ENCODE data around the gene SDC3.

SDC3 gene

DNA sequence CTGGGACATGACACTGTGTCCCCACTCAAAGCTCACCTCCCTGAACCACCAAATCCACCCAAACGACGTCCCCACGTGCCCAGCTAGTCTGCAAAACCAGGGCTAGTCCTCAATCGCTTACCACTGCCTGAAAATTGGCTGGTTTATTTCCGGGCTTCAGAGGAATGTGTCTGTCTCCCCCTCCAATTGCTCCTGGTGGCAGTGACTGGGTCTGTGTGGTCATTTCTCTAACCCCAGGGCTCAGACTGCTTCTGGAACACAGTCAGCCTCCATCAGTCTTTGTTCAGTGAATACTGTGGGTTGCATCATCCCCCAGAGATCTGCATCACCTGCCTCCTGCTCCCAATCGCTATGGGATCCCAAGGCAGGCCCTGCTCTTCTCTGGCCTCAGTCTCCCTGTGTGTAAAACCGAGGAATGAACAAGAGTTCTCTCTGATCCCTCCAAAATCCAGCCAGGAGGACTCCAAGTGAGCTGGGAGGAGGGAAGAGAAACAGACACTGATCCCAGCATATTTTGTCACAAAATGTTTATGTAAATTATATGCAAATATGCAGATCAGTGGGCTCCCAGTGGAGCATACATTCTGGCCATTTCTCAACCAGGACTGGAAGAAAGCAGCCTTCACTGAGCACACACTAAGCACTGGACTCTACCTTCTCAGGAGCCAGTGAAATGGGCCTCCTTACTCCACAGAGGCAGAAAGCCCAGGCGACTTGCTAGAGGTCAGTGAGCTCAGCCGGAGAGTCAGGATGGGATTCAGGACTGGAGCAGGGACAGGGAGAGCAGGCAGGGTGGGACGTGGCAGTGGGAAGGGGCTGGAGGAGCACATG, 20.9 kb downstream of the SDC3 start:
- no peak for DNase-seq

DNA sequence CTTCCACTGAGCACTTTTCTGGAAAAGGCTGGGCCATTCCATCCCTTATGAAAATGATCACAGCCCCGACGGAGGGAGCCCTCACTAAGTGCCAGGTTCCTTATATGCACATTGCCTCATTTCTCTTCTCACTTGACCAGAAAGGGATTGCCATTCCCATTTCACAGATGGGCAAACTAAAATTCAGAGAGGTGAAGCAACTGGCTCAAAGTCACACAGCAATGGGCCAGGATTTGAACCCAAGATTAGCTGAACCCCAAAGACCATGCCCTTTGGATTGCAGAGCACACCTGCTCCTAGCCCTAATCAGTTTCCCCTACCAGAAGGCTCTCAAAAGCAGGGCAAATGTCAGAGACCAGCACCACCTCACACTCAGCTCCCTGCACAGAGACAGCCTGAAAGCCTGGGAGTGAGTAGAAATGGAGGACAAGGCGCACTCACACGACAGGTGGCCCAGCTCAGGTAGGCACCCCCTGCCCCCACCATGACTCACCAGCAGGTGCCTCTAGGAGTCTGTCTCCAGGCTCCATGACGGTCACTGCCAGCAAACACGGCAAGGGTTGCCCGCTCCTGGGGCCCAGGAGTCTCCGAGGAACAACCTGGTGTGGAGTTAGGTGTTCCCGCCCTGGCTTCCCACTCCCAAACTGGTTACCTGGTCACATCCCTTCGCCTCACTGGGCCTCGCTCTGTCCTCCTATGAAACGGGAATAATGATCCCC, 21.7 kb downstream of the SDC3 start:
- DNase-seq, result no peak

DNA sequence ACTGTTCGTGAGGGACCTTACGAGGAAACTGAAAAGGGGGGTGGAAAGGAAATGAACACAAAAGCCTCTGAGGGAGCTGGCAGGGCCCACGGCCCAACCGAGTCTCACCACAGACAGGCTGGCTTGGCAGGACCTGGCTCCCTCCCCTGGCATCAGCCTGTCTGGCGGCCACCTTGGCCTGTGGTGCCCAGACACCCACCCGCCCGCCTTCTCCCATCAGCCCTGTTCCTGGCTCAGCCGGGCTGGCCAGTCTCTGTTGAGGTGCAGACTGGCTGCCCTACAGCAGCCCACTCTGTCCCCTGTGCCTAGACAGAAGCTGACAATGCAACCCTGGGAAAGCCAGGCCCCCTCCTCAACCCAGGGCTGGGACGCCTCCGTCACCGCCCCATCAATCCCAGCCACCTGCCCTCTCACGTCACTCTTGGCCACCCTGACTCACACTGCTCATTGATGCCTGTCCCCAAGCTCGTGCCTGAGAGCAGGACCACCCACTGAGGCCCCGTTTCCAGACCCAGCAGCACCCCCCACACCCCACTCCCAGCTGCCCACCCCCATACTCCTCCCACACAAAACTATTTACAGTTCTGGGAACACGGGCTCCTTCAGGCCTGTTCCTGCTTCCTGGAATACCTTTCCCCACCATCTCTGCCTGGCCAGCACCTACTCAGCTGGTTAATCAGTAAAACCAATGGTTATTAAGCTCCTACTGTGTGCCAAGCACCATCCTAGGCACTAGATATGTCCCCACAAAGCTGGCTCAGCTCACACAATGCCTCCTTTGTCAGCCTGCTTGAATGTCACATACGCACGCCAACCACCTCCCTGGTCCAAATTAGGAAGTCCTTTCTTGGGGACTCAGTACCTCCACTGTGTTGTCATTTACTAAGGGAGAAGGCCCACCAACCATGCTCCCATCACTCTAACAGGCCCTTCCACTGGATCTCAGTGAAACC, 22.7 kb downstream of the SDC3 start:
- no peak for DNase-seq

DNA sequence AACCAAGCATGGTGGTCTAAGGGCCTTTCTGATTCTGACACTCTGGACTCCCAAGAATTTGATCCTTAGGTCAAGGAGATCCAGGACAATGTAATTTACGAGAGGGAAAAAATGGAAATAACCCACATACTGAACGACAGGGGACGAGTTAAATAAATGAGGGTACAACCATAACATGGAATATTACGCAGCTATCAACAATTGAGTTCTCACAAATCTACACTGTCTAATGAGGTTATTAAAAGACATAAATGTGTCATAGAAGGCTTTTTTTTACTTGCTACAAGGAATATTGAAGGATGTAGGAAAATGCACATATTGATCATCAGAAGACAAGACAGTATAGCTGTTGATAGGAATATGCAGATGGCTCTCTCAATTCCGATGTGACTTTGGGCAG, 23.8 kb downstream of the SDC3 start:
- DNase-seq, result no peak

DNA sequence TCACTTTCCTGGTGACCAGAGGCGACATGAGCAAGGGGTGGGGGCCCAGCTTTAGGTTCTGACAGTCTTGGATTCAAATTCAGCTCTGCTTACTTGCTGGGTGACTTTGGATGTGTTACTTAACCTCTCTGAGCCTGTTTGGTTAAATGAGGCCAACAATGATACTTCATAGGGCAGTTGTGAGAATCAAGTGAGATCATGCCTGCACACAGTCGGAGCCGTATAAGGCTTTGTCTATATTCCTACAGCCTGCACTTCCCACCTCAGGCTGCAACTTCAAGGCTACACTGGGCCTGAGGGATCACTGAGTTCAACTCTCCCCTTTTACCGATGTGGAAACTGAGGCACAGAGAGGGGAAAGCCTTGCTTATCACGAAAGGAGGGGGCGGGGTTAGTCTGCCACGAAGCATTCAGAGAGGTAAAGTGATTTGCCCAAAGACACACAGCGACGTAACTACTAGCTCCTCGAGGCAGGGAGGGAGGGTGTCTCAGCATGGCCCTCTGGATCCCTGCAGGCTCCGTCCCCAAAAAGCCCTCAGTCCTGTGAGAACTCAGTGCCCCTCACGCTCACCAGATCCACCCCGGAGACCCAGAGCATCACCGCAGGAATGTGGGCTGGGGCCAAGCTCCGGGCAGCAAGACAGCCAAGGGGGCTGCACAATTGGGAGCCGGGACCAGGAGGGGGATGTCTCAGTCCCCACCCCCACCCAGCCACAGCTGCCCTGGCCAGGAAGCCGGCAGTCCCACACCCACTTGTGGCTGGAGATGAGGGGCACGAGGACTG, 25.0 kb downstream of the SDC3 start:
- DNase-seq, result no peak

DNA sequence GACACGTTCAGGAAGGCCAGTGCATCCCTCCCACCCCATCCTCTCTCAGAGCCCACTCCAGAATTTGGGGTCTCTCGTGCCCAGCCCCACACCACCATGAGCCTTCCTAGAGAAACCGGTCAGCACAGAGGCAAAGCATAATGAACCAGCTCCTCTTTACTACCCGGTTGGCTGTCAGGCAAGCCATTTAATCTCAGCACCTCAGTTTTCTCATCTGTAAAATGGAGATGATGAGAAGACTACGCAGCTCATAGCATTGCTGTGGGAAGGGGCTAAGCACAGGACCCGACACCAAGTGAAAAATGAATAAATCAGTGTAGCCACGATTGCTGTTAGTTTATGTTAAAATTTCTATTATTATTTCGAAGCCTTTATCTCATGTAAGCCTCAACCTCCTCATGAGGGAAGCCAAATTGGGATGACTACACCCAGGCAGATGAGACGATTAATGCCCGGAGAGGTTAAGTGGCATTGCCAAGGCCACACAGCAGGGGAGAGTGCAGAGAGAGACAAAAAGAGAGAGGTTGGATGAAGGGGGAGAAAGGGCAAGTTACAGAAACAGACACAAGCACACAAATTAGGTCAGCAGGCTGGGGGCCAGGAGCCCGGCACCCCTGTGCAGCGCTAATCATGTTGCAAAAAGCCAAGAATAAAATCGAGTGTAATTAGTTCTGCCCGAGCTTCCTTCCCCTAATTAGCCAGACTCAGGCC, 25.7 kb downstream of the SDC3 start:
- DNase-seq, result no peak

DNA sequence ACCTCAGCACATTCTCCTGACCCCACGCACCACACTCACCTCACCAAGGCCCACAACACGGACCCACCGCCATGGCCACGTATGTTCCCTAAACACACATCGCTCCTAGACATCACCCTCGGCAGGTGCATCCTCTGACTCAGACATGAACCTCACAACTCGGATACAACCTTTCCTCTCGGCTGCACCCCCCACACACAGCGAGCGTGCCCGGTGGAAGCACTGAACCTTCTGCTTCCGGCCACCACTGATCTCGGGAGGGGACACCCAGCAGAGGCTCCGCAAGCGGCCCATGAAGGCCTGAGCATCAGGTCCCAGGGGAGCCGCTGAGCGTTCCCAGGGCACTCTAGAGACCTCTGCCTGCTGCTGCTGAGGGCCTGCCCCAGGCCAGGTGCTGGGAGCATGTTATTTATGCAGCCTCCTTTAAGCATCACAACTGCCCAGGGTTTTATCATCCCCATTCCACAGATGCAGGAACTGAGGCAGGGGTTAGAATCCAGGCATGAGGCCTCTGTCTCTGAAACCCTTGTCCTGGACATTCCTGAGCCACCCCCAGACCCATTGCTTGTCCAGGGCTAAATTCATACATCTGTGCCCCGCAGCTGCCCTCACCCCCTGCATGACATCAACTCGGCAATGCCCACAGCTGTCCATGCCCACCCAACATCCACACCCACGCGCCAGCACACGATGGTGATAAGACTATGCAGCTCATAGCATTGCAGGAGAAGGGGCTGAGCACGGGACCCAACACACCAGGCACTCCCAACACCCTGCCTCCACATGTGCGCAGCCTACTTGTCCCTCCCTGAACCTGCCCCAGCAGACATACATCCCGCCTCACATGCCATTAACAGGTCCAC, 27.0 kb downstream of the SDC3 start:
- DNase-seq, result no peak

DNA sequence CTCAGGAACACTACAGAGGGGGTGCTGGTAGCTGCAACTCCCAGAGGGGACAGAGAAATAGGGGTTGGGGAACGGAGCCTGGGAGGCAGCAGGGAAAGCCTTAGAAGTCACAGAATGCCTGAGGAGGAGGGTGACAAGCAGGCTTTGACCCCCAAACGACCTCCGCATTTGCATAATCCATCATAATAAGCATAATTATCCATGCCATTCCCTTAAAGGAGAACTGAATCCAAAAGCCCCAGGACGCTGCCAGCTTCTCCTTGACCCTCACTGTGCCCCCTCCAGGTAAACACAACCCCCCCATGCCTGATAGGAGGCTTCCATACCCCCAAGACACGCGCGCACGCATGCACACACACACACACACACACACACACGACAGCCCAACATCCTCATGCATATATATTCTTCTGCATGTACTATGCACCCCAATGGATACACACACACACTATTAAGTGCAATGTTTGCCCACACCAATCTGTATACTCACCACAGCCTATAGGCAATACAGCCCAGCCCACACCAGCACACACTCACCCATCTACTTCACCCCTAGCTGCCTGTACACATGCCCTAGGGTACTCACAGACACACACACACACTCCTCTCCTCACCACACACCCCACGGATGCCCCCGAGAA, 27.8 kb downstream of the SDC3 start:
- no peak for DNase-seq

DNA sequence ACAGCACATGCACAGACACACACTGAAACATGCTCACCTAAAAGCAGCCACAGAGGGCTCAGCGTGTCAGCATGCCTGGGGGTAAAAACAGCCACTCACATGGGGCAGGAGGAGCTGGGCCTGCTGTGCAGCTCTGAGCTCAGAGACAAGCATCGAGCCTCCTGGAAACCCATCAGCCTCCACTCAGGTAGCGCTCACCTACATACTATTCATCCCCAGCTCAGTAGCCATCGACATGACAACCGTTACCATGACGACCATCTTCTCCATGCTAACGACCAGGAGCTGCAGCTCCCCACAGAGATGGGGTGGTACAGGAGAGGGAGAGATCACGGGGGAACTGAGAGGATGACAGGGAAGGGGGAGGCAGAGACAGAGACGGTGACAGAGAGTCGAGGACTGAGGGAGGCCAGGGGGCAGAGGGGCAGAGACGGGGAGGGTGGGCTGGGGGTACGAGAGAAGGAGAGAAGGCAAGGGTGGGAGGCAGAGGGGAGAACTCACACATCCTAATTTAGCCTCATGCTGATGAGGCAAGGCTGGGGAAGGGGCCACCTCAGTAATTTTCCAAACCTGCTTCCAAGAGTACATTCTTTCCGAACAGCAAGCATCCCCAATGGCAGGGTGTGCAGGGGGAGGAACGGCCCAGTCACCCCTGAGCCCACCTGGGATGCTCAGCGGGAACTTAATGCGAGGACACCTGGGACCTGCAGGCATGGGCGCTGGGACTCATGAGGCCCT, 28.4 kb downstream of the SDC3 start:
- DNase-seq, result no peak

DNA sequence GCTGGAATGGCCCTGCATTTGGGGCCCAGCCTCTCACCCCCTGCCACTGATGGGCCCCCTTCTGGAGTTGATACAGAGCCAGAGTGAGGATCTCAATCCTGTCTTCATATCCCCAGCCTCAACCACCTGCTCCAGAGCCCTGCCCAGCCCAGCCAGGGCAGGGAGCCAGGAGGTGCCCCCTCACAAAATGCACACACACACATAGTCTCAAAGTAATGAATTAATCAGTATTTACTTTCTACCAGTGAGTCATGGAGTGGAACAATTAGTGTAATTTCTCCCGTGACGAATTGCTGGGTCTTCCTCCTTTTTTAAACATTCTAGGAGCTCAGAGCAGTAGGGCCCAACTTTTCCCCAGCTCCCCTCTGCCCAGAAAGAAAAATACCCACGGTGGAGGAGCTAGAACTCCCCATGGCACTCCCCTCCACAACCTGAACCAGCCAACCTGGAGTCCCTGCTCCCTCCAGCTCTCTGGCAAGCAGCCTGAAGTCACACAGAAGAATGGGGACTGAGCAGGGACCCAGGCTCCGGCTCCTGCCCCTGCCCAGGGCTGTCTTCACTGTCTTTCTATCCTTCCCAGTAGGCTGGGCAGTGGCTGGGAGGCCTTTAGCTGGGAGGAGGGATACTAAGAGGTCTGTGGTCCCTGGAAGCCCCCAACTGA, 29.3 kb downstream of the SDC3 start:
- no peak for DNase-seq

DNA sequence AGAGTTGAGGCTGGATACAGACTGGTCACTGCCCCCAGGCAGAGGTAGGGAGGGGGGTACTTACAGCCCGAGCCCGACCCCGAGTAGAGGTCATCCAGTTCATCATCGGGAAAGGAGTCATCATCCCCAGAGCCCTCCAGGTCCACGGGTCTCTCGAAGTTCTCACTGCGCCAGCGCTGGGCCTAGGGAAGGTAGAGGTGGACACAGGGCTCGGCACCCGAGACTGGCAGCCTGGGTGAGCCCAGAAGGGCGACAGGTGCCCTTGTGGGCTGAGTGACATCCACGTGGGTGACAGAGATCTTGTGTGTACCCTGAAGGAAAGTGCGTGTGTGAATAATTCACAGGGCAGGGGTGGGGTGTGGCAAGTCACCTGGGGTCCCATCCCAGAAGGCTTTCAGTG, 30.0 kb downstream of the SDC3 start:
- no peak for DNase-seq

DNA sequence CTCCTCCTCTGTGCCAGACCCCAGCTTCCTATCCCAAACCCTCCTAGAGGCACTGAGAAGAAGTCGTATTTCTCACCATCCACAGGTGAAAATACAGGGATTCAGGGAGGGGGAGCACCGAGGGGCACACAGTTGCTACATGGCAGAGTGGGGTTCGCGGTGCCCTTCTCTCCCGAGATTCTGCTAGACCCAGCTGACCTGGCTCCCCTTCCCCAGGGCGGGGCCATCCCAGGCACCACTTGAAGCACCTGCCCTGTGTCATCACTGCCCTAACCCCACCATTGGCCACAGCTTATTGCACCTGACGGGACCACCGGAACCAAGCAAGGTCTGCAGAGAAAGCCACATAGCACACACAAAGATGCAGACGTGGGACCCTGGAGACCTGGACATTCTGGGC, 30.5 kb downstream of the SDC3 start:
- DNase-seq, result no peak

DNA sequence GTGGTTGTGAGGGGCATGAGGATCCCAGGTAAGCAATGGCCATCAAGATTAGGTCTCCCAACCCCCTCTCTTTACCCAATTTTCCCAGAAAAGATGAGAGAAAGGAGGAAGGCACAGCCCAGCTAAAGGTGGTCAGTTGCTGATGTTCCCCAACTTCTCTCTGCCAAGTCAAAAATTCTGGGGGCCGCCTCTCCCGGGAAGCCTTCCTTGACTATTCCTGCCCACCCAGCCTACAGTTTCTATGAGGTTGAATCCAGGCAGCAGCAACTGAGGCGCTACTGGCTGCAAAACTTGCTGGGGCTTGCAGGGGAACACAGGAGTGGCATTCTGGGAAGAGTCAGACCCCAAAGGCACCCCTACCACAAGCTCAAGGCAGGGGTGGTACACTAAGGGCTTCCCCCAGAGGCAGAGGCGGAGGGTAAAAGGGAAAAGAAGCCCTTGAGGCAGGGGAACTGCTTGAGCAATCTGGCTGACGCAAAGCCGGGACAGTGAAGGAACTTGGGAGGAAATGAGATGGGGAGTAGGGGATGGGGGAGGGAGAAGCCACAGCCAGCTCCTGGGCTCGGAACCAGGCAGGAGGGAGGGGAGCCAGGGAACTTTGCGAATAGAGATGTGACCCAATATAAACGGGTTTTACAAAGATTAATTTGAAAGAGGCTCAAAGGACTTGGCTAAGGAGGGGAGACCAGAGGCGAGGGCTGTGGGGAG, 31.2 kb downstream of the SDC3 start:
- DNase-seq, result no peak

DNA sequence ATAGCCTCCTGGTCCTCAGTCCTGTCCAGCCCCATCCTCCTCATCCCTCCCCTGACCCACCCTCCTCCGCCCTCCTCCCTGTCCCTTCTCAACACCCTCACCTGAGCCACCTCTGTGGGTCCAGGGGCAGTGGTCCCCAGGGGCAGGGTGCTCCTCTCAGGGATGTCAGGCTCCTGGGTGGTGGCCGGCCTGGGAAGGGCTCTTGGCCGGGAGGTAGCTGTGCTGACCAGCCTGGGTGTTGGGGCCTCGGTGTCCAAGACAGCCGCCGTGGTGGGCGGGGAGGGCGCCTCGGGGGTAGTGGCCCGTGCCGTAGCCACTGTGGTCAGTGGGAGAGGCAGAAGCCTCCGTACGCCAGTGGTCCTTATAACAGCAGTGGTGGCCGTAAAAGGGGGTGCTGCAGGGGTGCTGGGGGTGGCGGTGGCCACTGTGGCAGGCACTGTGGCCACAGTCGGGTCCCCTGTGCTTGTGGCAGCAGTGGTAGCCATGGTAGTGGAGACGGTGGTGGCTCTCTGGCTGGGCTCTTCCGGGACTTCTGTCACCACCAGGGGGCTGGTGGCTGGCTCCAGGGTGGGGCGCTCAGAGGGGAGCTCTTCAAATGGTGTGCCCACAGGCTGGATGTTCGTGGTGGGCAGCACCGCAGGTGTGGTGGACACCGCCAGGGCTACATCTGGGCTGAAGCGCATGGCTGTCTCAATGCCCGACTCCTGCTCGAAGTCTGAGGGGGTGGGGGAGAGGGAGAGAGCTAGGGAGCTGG, 31.9 kb downstream of the SDC3 start:
- DNase-seq, result no peak

DNA sequence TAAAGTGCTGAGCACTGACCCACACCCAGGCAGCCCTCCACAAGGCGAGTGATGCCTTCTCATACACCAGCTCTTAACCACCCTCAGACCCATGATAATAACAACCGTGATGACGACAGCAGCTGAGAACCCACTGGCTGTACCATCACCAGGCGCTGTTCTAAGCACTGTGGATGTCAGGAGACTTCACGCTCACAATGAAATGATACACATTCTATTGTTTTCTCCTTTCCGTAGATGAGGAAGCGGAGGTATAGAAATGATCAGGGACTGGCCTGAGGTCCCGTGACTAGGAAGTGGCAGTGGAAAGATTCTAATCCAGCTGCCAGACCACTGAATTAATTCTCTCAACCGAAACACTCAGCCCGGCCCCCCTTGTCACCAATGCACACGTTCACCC, 32.6 kb downstream of the SDC3 start:
- DNase-seq, result no peak

DNA sequence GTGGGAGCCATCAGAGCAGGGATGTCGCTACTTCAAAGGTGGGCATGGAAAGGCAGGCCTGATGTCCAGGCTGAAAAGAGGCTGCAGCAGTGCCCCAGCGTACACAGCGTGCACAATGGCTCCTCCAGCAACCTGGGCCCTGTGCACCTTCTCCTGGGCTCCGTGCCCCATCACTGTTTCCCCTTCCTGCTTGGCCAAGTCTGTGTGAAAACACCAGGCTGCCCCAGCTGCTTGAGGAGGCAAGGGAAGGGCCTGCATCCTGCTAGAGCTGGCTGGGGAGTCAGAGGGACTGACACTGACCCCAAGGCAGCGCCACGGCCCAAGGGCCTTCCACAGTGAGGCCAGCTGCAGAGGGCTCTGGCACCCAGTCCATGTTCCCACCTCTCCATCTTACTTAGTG, 33.4 kb downstream of the SDC3 start:
- no peak for DNase-seq

DNA sequence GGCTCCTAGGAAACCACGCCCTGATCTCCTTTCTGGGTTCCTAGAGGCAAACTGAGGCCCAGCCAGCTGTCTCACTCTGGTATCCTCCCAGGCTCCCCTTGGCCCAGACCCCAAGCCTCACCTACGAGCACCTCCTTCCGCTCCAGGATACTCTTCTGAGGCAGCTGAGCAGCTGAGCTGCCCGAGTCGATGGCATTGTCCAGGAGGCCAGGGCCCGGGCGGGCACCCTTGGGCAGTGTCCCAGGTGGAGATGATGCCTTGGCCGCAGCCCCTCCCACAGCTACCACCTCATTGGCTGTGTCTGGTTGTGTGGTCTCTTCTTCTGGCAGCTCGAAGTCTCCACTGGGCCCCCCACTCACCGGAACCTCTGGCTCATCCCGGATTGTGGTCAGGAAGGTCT, 34.4 kb downstream of the SDC3 start:
- DNase-seq, result no peak

DNA sequence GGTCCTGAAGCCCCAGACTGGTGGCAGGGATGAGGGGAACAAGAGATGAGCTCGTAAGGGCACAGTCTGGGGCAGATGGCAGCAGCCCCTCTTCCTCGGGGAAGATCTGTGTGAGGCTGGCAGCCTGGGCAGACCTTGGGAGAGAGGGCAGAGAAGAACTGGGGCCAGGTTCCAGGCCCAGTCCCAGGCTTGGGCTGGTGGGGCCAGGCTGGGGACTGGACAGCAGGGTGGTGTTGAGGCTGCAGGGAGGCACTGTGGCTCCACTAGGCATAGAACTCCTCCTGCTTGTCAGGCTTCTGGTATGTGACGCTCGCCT, 35.7 kb downstream of the SDC3 start:
- no peak for DNase-seq

All from hematopoietic multipotent progenitor cell treated with erythropoietin and hydrocortisone succinate and interleukin-3 and kit ligand, for 6 days (in vitro differentiated cells).